Common myeloid progenitor, CD34-positive (primary cell): ENCODE results near the gene SLC22A23.

ENCODE experiments used
- CTCF ChIA-PET: fragments of 350-600 bp; sonication (Branson Sonifier 250); formaldehyde crosslinking; loops from one replicate; lab custom pipeline; 2021; ENCODE audit warnings: antibody characterized with exemption; lab: Charles Lee
- POLR2A ChIA-PET: fragments of 350-600 bp; sonication (Branson Sonifier 250); formaldehyde crosslinking; loops from one replicate; lab custom pipeline; 2021; ENCODE audit warnings: antibody characterized with exemption; lab: Charles Lee
- DNase-seq, 3 donors: peaks; one replicate each; pipeline versions ENCODE4 v3.0.0 to v3.0.0-alpha.2; 2013
- H3K27ac ChIP-seq, 2 experiments: 1 replicate in 1 of 2; 2 replicates in 1 of 2; pipeline ENCODE4 v1.7.0; 2013; ENCODE audit warnings: inconsistent platforms in 2 of 2, low read length in 2 of 2, mild to moderate bottlenecking in 2 of 2, low read depth in 1 of 2, moderate library complexity in 1 of 2; ENCODE audit not compliant: severe bottlenecking in 2 of 2, insufficient read depth in 1 of 2, poor library complexity in 1 of 2
- H3K27me3 ChIP-seq, 5 experiments: replicated peaks in 2 of 5; 1 replicate in 3 of 5; 2 replicates in 2 of 5; pipeline versions ENCODE4 v1.6.1 to v1.7.0; 2013; ENCODE audit warnings: low read length in 4 of 5, mild to moderate bottlenecking in 2 of 5, moderate library complexity in 2 of 5, inconsistent platforms in 1 of 5; ENCODE audit not compliant: insufficient read depth in 5 of 5, control insufficient read depth in 4 of 5
- H3K36me3 ChIP-seq, 4 experiments: 1 replicate in 2 of 4; 2 replicates in 2 of 4; pipeline versions ENCODE4 v1.6.1 to v1.7.0; 2013; ENCODE audit warnings: low read length in 3 of 4, control low read depth in 1 of 4, mild to moderate bottlenecking in 1 of 4; ENCODE audit not compliant: control insufficient read depth in 4 of 4, insufficient read depth in 4 of 4
- H3K4me1 ChIP-seq, 4 experiments: 1 replicate in 3 of 4; 2 replicates in 1 of 4; pipeline versions ENCODE4 v1.6.1 to v1.7.1; 2013; ENCODE audit warnings: low read length in 3 of 4, mild to moderate bottlenecking in 3 of 4, control low read depth in 1 of 4, inconsistent platforms in 1 of 4, moderate library complexity in 1 of 4; ENCODE audit not compliant: control insufficient read depth in 4 of 4, insufficient read depth in 4 of 4; ENCODE audit errors: control extremely low read depth in 1 of 4
- H3K4me3 ChIP-seq, 7 experiments: 1 replicate in 4 of 7; 2 replicates in 3 of 7; pipeline versions ENCODE4 v1.5.1 to v1.7.0; 2013; ENCODE audit warnings: mild to moderate bottlenecking in 7 of 7, low read length in 6 of 7, moderate library complexity in 6 of 7, inconsistent platforms in 2 of 7, low read depth in 2 of 7, control low read depth in 1 of 7; ENCODE audit not compliant: insufficient read depth in 4 of 7, control insufficient read depth in 1 of 7; ENCODE audit errors: extremely low read depth in 1 of 7
- H3K9me3 ChIP-seq, 5 experiments: 1 replicate in 4 of 5; 2 replicates in 1 of 5; pipeline versions ENCODE4 v1.6.1 to v1.7.1; 2013; ENCODE audit warnings: low read length in 4 of 5, mild to moderate bottlenecking in 2 of 5, inconsistent platforms in 1 of 5, low read depth in 1 of 5, moderate library complexity in 1 of 5; ENCODE audit not compliant: control insufficient read depth in 4 of 5, insufficient read depth in 2 of 5; ENCODE audit errors: control extremely low read depth in 1 of 5
- WGBS: methylation state at CpG from one replicate; pipeline ENCODE4 v1.1.5; 2013; ENCODE audit not compliant: insufficient coverage; 5-methylcytosine and 5-hydroxymethylcytosine counted together

Gene SLC22A23

DNA sequence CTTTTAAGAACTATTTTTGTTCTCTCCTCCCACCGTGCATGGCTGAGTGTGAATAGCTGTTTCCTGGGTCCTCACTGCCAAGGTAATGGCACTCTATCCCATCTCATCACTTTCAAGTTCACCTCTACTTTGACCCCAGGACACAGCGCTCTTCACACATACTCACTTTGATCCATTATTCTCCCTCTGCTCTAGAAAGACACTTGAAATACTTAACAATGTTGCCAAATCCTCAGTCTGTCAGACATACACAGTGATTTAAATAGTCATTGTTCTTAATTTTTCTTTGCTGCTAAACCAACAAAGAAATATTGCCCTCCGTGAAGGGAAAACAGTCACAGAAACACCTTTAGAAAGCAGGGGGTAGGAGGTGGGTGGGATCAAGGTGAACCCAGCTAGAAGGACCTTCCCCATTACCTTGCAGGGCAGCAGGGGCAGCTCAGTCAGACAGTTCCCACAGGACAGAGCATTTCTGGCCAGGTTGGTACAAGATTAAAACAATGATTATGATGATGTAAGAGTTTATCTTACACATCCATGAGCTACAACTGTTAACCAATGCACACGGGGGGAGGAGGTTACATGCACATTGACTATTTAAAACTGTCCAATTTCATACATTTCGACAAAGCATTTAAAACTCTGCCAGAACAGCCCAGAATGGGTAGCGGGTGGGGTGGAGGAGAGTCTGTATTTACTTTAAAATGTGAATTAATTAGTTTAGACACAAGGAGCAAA lies 2.4 kb downstream of the SLC22A23 start:
- ChIA-PET CTCF (interaction anchor here (0.7 to 2.4 kb wide), 6 partner anchors 12 to 225 kb away, joined by 3 to 16 read pairs (median 3); no protein-coding TSS in a partner anchor), POLR2A (interaction anchor here (1.2 kb wide), 1 partner anchor 489 kb away, joined by 3 read pairs; no protein-coding TSS in a partner anchor)
- Histone ChIP-seq H3K27ac (no peak overlapping the region), H3K4me1 (peaks cover 0 to 23% (median 18%) of the 10 kb centered on the region in 4 experiments), H3K27me3 (peaks cover 8 to 52% (median 26%) of the 10 kb centered on the region in 5 experiments), H3K4me3 (no peak overlapping the region), H3K9me3 (no peaks in the 10 kb centered on the region), H3K36me3 (no peaks in the 10 kb centered on the region)
- WGBS: 80% methylated on average over 3 of the region's 6 CpGs
- no peak for DNase-seq

DNA sequence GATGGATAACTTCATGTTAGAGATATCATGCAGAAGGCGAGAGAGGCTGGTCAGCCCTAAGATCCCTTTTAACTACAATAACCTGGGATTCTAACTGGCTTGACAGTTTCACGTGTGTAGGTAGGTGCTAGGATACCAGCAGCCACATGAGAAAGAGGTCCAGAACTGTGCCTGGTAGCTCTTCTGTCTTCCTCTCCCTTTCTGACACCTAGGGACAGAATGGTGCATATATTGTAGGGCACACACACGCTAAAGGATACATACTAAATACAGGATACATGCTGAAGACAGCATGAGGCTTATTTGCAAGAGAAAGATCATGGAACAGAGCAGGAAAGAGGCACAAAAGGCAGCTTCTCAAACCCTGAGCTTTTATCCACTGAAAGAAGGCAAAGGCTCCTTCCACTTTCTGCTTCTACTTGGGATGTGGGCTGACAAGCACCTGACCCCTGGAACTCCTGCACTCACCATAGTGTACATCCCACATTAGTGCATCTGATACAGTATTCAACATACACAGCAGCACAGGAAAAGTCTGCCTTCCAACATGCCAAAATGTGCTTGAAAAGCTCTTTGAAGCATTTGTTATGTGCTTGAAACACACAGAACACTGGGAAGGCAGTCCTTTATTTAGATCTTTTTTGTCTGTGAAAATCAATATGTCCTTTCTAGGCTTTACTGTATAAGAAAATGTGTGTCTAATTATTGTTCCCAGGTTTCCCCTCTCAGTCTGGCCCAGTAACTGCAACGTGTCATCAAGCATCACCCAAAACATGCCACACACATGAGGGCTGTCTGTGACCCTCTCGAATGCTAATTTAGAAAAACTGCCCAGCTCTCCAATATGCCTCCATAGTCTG lies 3.2 kb downstream of the SLC22A23 start:
- Histone ChIP-seq H3K27ac (no peak overlapping the region), H3K36me3 (no peaks in the 10 kb centered on the region), H3K4me1 (peaks cover 0 to 23% (median 18%) of the 10 kb centered on the region in 4 experiments), H3K27me3 (peaks cover 8 to 49% (median 26%) of the 10 kb centered on the region in 5 experiments), H3K4me3 (no peak overlapping the region), H3K9me3 (no peaks in the 10 kb centered on the region)
- ChIA-PET CTCF (interaction anchor here (1.0 to 2.4 kb wide), 5 partner anchors 11 to 42 kb away, joined by 3 to 16 read pairs (median 3); no protein-coding TSS in a partner anchor), POLR2A (interaction anchor here (0.9 kb wide), 1 partner anchor 12 kb away, joined by 3 read pairs; no protein-coding TSS in a partner anchor)
- WGBS: 100% methylated on average over 1 of the region's 5 CpGs
- DNase-seq: no peak

- POLR2A ChIA-PET: no interaction called here
- H3K4me3 ChIP-seq: no peak overlapping the region
- DNase-seq: no peak
- H3K9me3 ChIP-seq: no peaks in the 10 kb centered on the region
- H3K4me1 ChIP-seq: peaks cover 0 to 14% (median 9%) of the 10 kb centered on the region in 4 experiments
- CTCF ChIA-PET: no interaction called here
- 96% methylated on average over 5 of the region's 6 CpGs for WGBS
- no peaks in the 10 kb centered on the region for H3K36me3 ChIP-seq
- H3K27me3 ChIP-seq: peaks cover 8 to 41% (median 26%) of the 10 kb centered on the region in 5 experiments
- no peak overlapping the region for H3K27ac ChIP-seq
These were observed 5.4 kb downstream of the SLC22A23 start for GRCh38 chr6:3451498-3451897.

DNA sequence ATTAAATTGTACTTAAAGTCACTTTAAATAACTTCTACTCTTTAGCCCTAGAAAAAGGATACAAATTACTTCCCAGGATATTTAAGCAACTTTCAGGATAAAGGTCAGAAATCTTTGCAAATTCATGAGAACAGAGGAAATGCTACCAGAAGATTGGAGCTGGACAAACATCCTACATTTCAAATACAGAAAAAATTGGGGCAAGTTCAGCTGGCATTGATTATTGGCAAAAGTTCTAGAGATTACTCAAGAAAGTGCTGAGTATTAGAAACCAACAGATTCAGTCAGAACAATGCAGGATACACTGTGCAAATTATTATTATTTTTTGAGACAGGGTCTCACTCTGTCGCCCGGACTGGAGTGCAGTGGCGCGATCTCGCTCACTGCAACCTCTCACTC lies 6.0 kb downstream of the SLC22A23 start:
- POLR2A ChIA-PET: no interaction called here
- Histone ChIP-seq H3K27ac (no peak overlapping the region), H3K27me3 (peaks cover 8 to 38% (median 26%) of the 10 kb centered on the region in 5 experiments), H3K36me3 (no peaks in the 10 kb centered on the region), H3K4me1 (peaks cover 0 to 10% (median 6%) of the 10 kb centered on the region in 4 experiments), H3K9me3 (no peaks in the 10 kb centered on the region), H3K4me3 (no peak overlapping the region)
- no peak for DNase-seq
- CTCF ChIA-PET: no interaction called here
- 100% methylated on average over 5 of the region's 5 CpGs for WGBS

- no peak overlapping the region for H3K4me3 ChIP-seq
- peaks cover 0 to 27% (median 16%) of the 10 kb centered on the region in 5 experiments for H3K27me3 ChIP-seq
- no peaks in the 10 kb centered on the region for H3K4me1 ChIP-seq
- DNase-seq: no peak
- H3K27ac ChIP-seq: no peak overlapping the region
- ChIA-PET POLR2A (no interaction called here), CTCF (interaction anchor here (0.9 kb wide), 1 partner anchor 17 kb away, joined by 3 read pairs; no protein-coding TSS in a partner anchor)
- no peaks in the 10 kb centered on the region for H3K36me3 ChIP-seq
- 100% methylated on average over 4 of the region's 5 CpGs for WGBS
- H3K9me3 ChIP-seq: no peaks in the 10 kb centered on the region
These were observed 7.0 kb downstream of the SLC22A23 start for GRCh38 chr6:3449750-3450305.

DNA sequence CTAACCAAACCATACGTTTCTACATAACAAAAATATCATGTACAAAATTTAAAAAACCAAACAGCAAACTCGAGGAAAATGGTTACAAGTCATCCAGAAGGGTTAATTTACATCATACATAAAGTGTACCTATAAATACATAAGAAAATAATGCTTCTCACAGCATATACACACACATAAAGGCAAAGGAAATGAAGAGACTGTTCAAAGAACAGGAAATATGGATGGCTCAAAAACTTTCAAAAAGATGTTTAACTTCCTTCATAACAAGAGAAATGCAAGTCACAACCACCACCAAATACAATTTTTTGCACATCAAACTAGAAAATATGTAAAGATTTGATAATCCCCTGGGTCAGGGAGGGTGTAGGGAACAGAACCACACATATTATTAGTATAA lies 7.5 kb downstream of the SLC22A23 start:
- Histone ChIP-seq H3K27me3 (peaks cover 0 to 22% (median 11%) of the 10 kb centered on the region in 5 experiments), H3K4me1 (no peaks in the 10 kb centered on the region), H3K4me3 (no peak overlapping the region), H3K36me3 (no peaks in the 10 kb centered on the region), H3K27ac (no peak overlapping the region), H3K9me3 (no peaks in the 10 kb centered on the region)
- WGBS: no CpG with 5 or more reads among the region's 2 CpGs
- ChIA-PET POLR2A (no interaction called here), CTCF (interaction anchor here (0.9 kb wide), 1 partner anchor 16 kb away, joined by 3 read pairs; no protein-coding TSS in a partner anchor)
- no peak for DNase-seq
